SK-N-SH (cell line): ENCODE data around the gene TMEM50B. TPM values are rescaled to one million over a fixed set of nuclear protein-coding genes. Genes with fewer than 3 reads are reported as not detected.

Experiments used
- CTCF ChIA-PET: fragments of 300-600, 350-600 bp; formaldehyde crosslinking; extraction: SDS; loops from one replicate; lab custom pipeline; 2021; lab: Yijun Ruan, JAX
- POLR2A ChIA-PET: fragments of 350-600 bp; sonication (Branson Sonifier 250); formaldehyde crosslinking; extraction: SDS; loops from one replicate; lab custom pipeline; 2020; ENCODE audit warnings: antibody characterized with exemption, inconsistent platforms; lab: Yijun Ruan, JAX
- DNase-seq: peaks from one replicate; pipeline ENCODE4 v3.0.0; 2012
- H2AFZ ChIP-seq: fragments of 200-600 bp; sonication (generic); 2 replicates; pipeline ENCODE4 v1.8.1; 2016; ENCODE audit warnings: antibody characterized with exemption, mild to moderate bottlenecking, low read depth
- H3F3A ChIP-seq: fragments of 200-600 bp; sonication (generic); replicated peaks from 2 replicates; pipeline ENCODE3; 2016; ENCODE audit warnings: antibody characterized with exemption, mild to moderate bottlenecking; ENCODE audit not compliant: insufficient read depth
- H3K27ac ChIP-seq, 2 experiments: fragments of 200-500 bp in 1 of 2; fragments of 200-600 bp in 1 of 2; sonication (Bioruptor generic) in 1 of 2; sonication (generic), shearing (Covaris generic) in 1 of 2; 2 replicates each; pipeline versions ENCODE4 v1.5.1 to v1.6.1; 2014 to 2016; ENCODE audit warnings: low read depth in 2 of 2, inconsistent platforms in 1 of 2, low read length in 1 of 2, mild to moderate bottlenecking in 1 of 2, mixed read lengths in 1 of 2
- H3K27me3 ChIP-seq: fragments of 200-600 bp; sonication (generic), shearing (Covaris generic); 2 replicates; pipeline ENCODE4 v1.6.1; 2016; ENCODE audit warnings: mixed run types; ENCODE audit not compliant: insufficient read depth
- H3K36me3 ChIP-seq, 2 experiments: fragments of 200-500 bp in 1 of 2; fragments of 200-600 bp in 1 of 2; sonication (Bioruptor generic) in 1 of 2; sonication (generic) in 1 of 2; replicated peaks in 1 of 2; 2 replicates each; pipeline versions ENCODE3 to v1.5.1; 2014 to 2016; ENCODE audit warnings: low read length in 1 of 2, mild to moderate bottlenecking in 1 of 2; ENCODE audit not compliant: insufficient read depth in 2 of 2, control insufficient read depth in 1 of 2
- H3K4me1 ChIP-seq, 2 experiments: fragments of 200-500 bp in 1 of 2; fragments of 200-600 bp in 1 of 2; sonication (Bioruptor generic) in 1 of 2; sonication (generic), shearing (Covaris generic) in 1 of 2; 2 replicates each; pipeline versions ENCODE4 v1.5.1 to v1.6.1; 2014 to 2016; ENCODE audit warnings: low read depth in 1 of 2, low read length in 1 of 2, mixed run types in 1 of 2; ENCODE audit not compliant: insufficient read depth in 2 of 2, control insufficient read depth in 1 of 2
- H3K4me2 ChIP-seq: fragments of 200-600 bp; sonication (generic), shearing (Covaris generic); 2 replicates; pipeline ENCODE4 v1.6.1; 2017; ENCODE audit warnings: mixed run types
- H3K4me3 ChIP-seq, 2 experiments: fragments of 200-500 bp in 1 of 2; fragments of 200-600 bp in 1 of 2; sonication (Bioruptor generic) in 1 of 2; sonication (generic), shearing (Covaris generic) in 1 of 2; 2 replicates each; pipeline versions ENCODE4 v1.5.1 to v1.8.1; 2014 to 2016; ENCODE audit warnings: low read depth in 2 of 2, inconsistent platforms in 1 of 2, low read length in 1 of 2, mild to moderate bottlenecking in 1 of 2, mixed read lengths in 1 of 2, moderate library complexity in 1 of 2
- H3K79me2 ChIP-seq: fragments of 200-600 bp; sonication (generic); 2 replicates; pipeline ENCODE4 v1.8.1; 2017; ENCODE audit warnings: mild to moderate bottlenecking; ENCODE audit not compliant: insufficient read depth
- H3K9ac ChIP-seq: fragments of 200-600 bp; sonication (generic); 2 replicates; pipeline ENCODE4 v1.6.1; 2017; ENCODE audit warnings: mixed run types
- H3K9me2 ChIP-seq: fragments of 200-600 bp; sonication (generic); 2 replicates; pipeline ENCODE4 v1.6.1; 2017; ENCODE audit warnings: mixed run types
- H3K9me3 ChIP-seq: fragments of 200-600 bp; sonication (generic); 2 replicates; pipeline ENCODE4 v1.6.1; 2017; ENCODE audit warnings: mixed run types, mild to moderate bottlenecking, moderate library complexity
- H4K20me1 ChIP-seq: fragments of 200-600 bp; sonication (generic); 2 replicates; pipeline ENCODE4 v1.6.1; 2017; ENCODE audit warnings: mild to moderate bottlenecking, mixed run types; ENCODE audit not compliant: insufficient read depth
- ELF1 ChIP-seq: IDR thresholded peaks from 2 replicates; pipeline ENCODE4 v1.4.0; 2012
- EZH2phosphoT487 ChIP-seq: fragments of 200-600 bp; sonication (generic); IDR thresholded peaks from 2 replicates; pipeline ENCODE4 v1.6.1; 2017; ENCODE audit warnings: low read depth, mixed run types, mild to moderate bottlenecking, antibody characterized with exemption, moderate library complexity, borderline replicate concordance
- FOXJ3 ChIP-seq: sonication (generic); formaldehyde crosslinking; IDR thresholded peaks from 2 replicates; pipeline ENCODE4 v1.5.1; 2020; ENCODE audit warnings: mild to moderate bottlenecking, missing genetic modification reagents
- GABPA ChIP-seq: IDR thresholded peaks from 2 replicates; pipeline ENCODE4 v1.4.0; 2012; ENCODE audit warnings: low read depth, mild to moderate bottlenecking
- GATA2 ChIP-seq: sonication (generic); formaldehyde crosslinking; IDR thresholded peaks from 2 replicates; pipeline ENCODE4 v1.5.0; 2020; ENCODE audit warnings: mild to moderate bottlenecking, missing genetic modification reagents
- JUND ChIP-seq: IDR thresholded peaks from 2 replicates; pipeline ENCODE4 v1.4.0; 2012
- MEF2A ChIP-seq: IDR thresholded peaks from 2 replicates; pipeline ENCODE4 v1.4.0; 2012; ENCODE audit warnings: low read depth, borderline replicate concordance
- MXI1 ChIP-seq: IDR thresholded peaks from 2 replicates; pipeline ENCODE4 v1.6.1; 2012; ENCODE audit warnings: mild to moderate bottlenecking, low read depth, low read length, improper control_type of control experiment
- NFIC ChIP-seq: IDR thresholded peaks from 2 replicates; pipeline ENCODE4 v1.4.0; 2012; ENCODE audit warnings: borderline replicate concordance
- POLR2AphosphoS5 ChIP-seq: IDR thresholded peaks from 2 replicates; pipeline ENCODE4 v1.6.1; 2012; ENCODE audit warnings: low read depth, low read length
- RCOR1 ChIP-seq: fragments of 150-350 bp; IDR thresholded peaks from 2 replicates; pipeline ENCODE4 v1.6.1; 2017; ENCODE audit warnings: antibody characterized with exemption, low read length
- RXRA ChIP-seq: IDR thresholded peaks from 2 replicates; pipeline ENCODE4 v1.4.0; 2012; ENCODE audit warnings: low read depth, mild to moderate bottlenecking, borderline replicate concordance
- SIN3A ChIP-seq: IDR thresholded peaks from 2 replicates; pipeline ENCODE4 v1.6.1; 2012; ENCODE audit warnings: low read depth, mild to moderate bottlenecking, low read length, moderate library complexity, borderline replicate concordance
- YY1 ChIP-seq: IDR thresholded peaks from 2 replicates; pipeline ENCODE4 v1.4.0; 2012; ENCODE audit warnings: low read depth, mild to moderate bottlenecking
- WGBS: methylation state at CpG from one replicate; pipeline ENCODE4 v1.1.6; 2017; ENCODE audit warnings: low lambda C conversion rate; 5-methylcytosine and 5-hydroxymethylcytosine counted together
- polyA plus RNA-seq, 3 experiments: library from polyadenylated mRNA; depleted of rRNA; stranded (reverse); fragments of >200 nt; gene quantifications; 2 replicates each; pipeline ENCODE4 v1.2.3, GENCODE V29; 2012
- TF ChIP-seq, protein P1 (sequence below): IDR thresholded peaks from 2 replicates; pipeline ENCODE4 v1.6.1; 2012; ENCODE audit warnings: mild to moderate bottlenecking, low read depth, low read length, moderate library complexity
- TF ChIP-seq, protein P2 (sequence below): IDR thresholded peaks from 2 replicates; pipeline ENCODE4 v1.4.0; 2012; ENCODE audit warnings: low read depth, borderline replicate concordance
- TF ChIP-seq, protein P3 (sequence below): fragments of 150-350 bp; IDR thresholded peaks from 2 replicates; pipeline ENCODE4 v1.6.1; 2017; ENCODE audit warnings: antibody characterized with exemption, low read length, low read depth, borderline replicate concordance
- TF ChIP-seq, protein P4 (sequence below): IDR thresholded peaks from 2 replicates; pipeline ENCODE4 v1.4.0; 2012; ENCODE audit warnings: low read depth, borderline replicate concordance

The TMEM50B gene
- polyA plus RNA-seq, 1 of the 3 experiments (the other 2 are of a cell fraction), result 27.3 TPM

DNA sequence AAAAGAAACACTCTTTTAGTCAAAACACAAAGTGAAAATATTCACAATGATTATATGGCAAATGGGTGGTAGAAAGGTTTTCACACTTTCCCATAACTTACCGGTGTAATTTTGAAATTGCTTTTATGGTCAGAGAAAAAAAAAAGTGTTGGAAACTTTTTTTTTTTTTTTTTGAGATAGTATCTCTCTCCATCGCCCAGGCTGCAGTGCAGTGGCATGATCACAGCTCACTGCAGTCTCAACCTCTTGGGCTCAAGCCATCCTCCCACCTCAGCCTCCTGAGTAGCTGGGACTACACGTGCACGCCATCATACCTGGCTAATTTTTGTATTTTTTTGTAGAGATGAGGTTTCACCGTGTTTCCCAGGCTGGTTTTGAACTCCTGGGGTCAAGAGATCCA is 73.3 kb downstream of the TMEM50B start:
- CTCF ChIA-PET, result interaction anchor here (1.2 to 3.3 kb wide), 4 partner anchors 45 to 466 kb away, joined by 3 to 12 read pairs (median 5); no protein-coding TSS in a partner anchor

More for the DNA sequence above, 73.3 kb downstream of the TMEM50B start:
- peaks cover 4 to 22% of the 10 kb centered on the region in 2 experiments for H3K36me3 ChIP-seq
- peaks cover 25% of the 10 kb centered on the region for H3F3A ChIP-seq
- H3K9ac ChIP-seq, result no peak overlapping the region
- no peak overlapping the region for H3K4me2 ChIP-seq
- no peak overlapping the region for H3K4me3 ChIP-seq
- H3K79me2 ChIP-seq, result peaks cover 80% of the 10 kb centered on the region
- no peaks in the 10 kb centered on the region for H3K9me3 ChIP-seq
- no peak overlapping the region for H2AFZ ChIP-seq
- no peak for DNase-seq
- H3K27me3 ChIP-seq, result no peaks in the 10 kb centered on the region
- H3K27ac ChIP-seq, result no peak overlapping the region
- TF ChIP-seq GABPA (no peak), RXRA (no peak), YY1 (no peak), POLR2AphosphoS5 (no peak), MXI1 (no peak), MEF2A (no peak), ELF1 (no peak), NFIC (no peak), JUND (no peak), EZH2phosphoT487 (no peak), RCOR1 (no peak), FOXJ3 (no peak), GATA2 (CRISPR knock-in tag) (no peak), SIN3A (no peak)
- TF ChIP-seq, protein P1, sequence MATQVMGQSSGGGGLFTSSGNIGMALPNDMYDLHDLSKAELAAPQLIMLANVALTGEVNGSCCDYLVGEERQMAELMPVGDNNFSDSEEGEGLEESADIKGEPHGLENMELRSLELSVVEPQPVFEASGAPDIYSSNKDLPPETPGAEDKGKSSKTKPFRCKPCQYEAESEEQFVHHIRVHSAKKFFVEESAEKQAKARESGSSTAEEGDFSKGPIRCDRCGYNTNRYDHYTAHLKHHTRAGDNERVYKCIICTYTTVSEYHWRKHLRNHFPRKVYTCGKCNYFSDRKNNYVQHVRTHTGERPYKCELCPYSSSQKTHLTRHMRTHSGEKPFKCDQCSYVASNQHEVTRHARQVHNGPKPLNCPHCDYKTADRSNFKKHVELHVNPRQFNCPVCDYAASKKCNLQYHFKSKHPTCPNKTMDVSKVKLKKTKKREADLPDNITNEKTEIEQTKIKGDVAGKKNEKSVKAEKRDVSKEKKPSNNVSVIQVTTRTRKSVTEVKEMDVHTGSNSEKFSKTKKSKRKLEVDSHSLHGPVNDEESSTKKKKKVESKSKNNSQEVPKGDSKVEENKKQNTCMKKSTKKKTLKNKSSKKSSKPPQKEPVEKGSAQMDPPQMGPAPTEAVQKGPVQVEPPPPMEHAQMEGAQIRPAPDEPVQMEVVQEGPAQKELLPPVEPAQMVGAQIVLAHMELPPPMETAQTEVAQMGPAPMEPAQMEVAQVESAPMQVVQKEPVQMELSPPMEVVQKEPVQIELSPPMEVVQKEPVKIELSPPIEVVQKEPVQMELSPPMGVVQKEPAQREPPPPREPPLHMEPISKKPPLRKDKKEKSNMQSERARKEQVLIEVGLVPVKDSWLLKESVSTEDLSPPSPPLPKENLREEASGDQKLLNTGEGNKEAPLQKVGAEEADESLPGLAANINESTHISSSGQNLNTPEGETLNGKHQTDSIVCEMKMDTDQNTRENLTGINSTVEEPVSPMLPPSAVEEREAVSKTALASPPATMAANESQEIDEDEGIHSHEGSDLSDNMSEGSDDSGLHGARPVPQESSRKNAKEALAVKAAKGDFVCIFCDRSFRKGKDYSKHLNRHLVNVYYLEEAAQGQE, result no peak
- TF ChIP-seq, protein P2, sequence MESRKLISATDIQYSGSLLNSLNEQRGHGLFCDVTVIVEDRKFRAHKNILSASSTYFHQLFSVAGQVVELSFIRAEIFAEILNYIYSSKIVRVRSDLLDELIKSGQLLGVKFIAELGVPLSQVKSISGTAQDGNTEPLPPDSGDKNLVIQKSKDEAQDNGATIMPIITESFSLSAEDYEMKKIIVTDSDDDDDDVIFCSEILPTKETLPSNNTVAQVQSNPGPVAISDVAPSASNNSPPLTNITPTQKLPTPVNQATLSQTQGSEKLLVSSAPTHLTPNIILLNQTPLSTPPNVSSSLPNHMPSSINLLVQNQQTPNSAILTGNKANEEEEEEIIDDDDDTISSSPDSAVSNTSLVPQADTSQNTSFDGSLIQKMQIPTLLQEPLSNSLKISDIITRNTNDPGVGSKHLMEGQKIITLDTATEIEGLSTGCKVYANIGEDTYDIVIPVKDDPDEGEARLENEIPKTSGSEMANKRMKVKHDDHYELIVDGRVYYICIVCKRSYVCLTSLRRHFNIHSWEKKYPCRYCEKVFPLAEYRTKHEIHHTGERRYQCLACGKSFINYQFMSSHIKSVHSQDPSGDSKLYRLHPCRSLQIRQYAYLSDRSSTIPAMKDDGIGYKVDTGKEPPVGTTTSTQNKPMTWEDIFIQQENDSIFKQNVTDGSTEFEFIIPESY, result no peak
- TF ChIP-seq, protein P3, sequence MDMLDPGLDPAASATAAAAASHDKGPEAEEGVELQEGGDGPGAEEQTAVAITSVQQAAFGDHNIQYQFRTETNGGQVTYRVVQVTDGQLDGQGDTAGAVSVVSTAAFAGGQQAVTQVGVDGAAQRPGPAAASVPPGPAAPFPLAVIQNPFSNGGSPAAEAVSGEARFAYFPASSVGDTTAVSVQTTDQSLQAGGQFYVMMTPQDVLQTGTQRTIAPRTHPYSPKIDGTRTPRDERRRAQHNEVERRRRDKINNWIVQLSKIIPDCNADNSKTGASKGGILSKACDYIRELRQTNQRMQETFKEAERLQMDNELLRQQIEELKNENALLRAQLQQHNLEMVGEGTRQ, result no peak
- TF ChIP-seq, protein P4, sequence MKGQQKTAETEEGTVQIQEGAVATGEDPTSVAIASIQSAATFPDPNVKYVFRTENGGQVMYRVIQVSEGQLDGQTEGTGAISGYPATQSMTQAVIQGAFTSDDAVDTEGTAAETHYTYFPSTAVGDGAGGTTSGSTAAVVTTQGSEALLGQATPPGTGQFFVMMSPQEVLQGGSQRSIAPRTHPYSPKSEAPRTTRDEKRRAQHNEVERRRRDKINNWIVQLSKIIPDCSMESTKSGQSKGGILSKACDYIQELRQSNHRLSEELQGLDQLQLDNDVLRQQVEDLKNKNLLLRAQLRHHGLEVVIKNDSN, result no peak
- H4K20me1 ChIP-seq, result peaks cover 60% of the 10 kb centered on the region
- POLR2A ChIA-PET, result interaction anchor here (0.6 kb wide), 1 partner anchor 35 kb away, joined by 3 read pairs; no protein-coding TSS in a partner anchor
- 73% methylated on average over 5 of the region's 5 CpGs for WGBS
- peaks cover 7 to 9% of the 10 kb centered on the region in 2 experiments; a peak in 1 of 4 replicates for H3K4me1 ChIP-seq
- H3K9me2 ChIP-seq, result no peaks in the 10 kb centered on the region
